Mucosa of stomach (tissue), 1 donor: ENCODE data around the gene TNN.
A peak's percentile ranks its signal among the peaks of the same experiment; 100 is the strongest.

Experiments used
- H3K27me3 ChIP-seq: one replicate; pipeline ENCODE4 v1.7.0; 2013; ENCODE audit warnings: mild to moderate bottlenecking, low read length; ENCODE audit not compliant: control insufficient read depth, insufficient read depth
- H3K36me3 ChIP-seq: one replicate; pipeline ENCODE4 v1.7.0; 2013; ENCODE audit warnings: low read length; ENCODE audit not compliant: control insufficient read depth, insufficient read depth
- H3K4me1 ChIP-seq: one replicate; pipeline ENCODE4 v1.7.0; 2013; ENCODE audit warnings: mild to moderate bottlenecking, low read length; ENCODE audit not compliant: control insufficient read depth, insufficient read depth
- H3K4me3 ChIP-seq: one replicate; pipeline ENCODE4 v1.7.0; 2013; ENCODE audit warnings: low read length
- H3K9ac ChIP-seq: one replicate; pipeline ENCODE4 v1.7.0; 2013; ENCODE audit warnings: mild to moderate bottlenecking, low read length, moderate library complexity
- H3K9me3 ChIP-seq: one replicate; pipeline ENCODE4 v1.7.0; 2013; ENCODE audit warnings: mild to moderate bottlenecking, low read length, moderate library complexity; ENCODE audit not compliant: control insufficient read depth
- donor health status: Pancreatic carcinoma.

TNN gene

GRCh38 chr1:175118375-175119367 is 51.0 kb downstream of the TNN start:
- no peak overlapping the region for H3K9ac ChIP-seq
- H3K27me3 ChIP-seq: no peaks in the 10 kb centered on the region
- no peak overlapping the region for H3K4me3 ChIP-seq
- H3K9me3 ChIP-seq: no peaks in the 10 kb centered on the region
- no peaks in the 10 kb centered on the region for H3K36me3 ChIP-seq
- no peaks in the 10 kb centered on the region for H3K4me1 ChIP-seq

GRCh38 chr1:175120511-175120910 is 52.9 kb downstream of the TNN start:
- Histone ChIP-seq H3K36me3 (no peaks in the 10 kb centered on the region), H3K4me1 (no peaks in the 10 kb centered on the region), H3K4me3 (no peak overlapping the region), H3K9me3 (no peaks in the 10 kb centered on the region), H3K27me3 (no peaks in the 10 kb centered on the region), H3K9ac (no peak overlapping the region)

GRCh38 chr1:175124861-175125260 is 57.2 kb downstream of the TNN start:
- peaks cover 7% of the 10 kb centered on the region for H3K4me1 ChIP-seq
- H3K9ac ChIP-seq: no peak overlapping the region
- no peaks in the 10 kb centered on the region for H3K27me3 ChIP-seq
- no peaks in the 10 kb centered on the region for H3K9me3 ChIP-seq
- no peaks in the 10 kb centered on the region for H3K36me3 ChIP-seq
- H3K4me3 ChIP-seq: no peak overlapping the region

GRCh38 chr1:175126347-175126746 is 58.7 kb downstream of the TNN start:
- peaks cover 7% of the 10 kb centered on the region for H3K4me1 ChIP-seq
- no peak overlapping the region for H3K9ac ChIP-seq
- H3K27me3 ChIP-seq: no peaks in the 10 kb centered on the region
- no peaks in the 10 kb centered on the region for H3K36me3 ChIP-seq
- H3K9me3 ChIP-seq: no peaks in the 10 kb centered on the region
- no peak overlapping the region for H3K4me3 ChIP-seq

GRCh38 chr1:175127565-175127964 is 59.9 kb downstream of the TNN start:
- no peak overlapping the region for H3K4me3 ChIP-seq
- H3K9me3 ChIP-seq: no peaks in the 10 kb centered on the region
- H3K36me3 ChIP-seq: no peaks in the 10 kb centered on the region
- no peaks in the 10 kb centered on the region for H3K27me3 ChIP-seq
- H3K9ac ChIP-seq: peak overlapping the region; percentile 22
- peaks cover 10% of the 10 kb centered on the region for H3K4me1 ChIP-seq

- peaks cover 12% of the 10 kb centered on the region for H3K4me1 ChIP-seq
- no peaks in the 10 kb centered on the region for H3K36me3 ChIP-seq
- no peaks in the 10 kb centered on the region for H3K27me3 ChIP-seq
- no peak overlapping the region for H3K4me3 ChIP-seq
- H3K9me3 ChIP-seq: no peaks in the 10 kb centered on the region
- H3K9ac ChIP-seq: no peak overlapping the region
These were observed 60.9 kb downstream of the TNN start for GRCh38 chr1:175128523-175128922.

- Histone ChIP-seq H3K4me3 (no peak overlapping the region), H3K9ac (no peak overlapping the region)
These were observed 61.5 kb downstream of the TNN start for GRCh38 chr1:175129182-175129581.

GRCh38 chr1:175129644-175129996 is 62.0 kb downstream of the TNN start:
- Histone ChIP-seq H3K9ac (no peak overlapping the region), H3K9me3 (no peaks in the 10 kb centered on the region), H3K4me3 (no peak overlapping the region), H3K4me1 (peaks cover 12% of the 10 kb centered on the region), H3K27me3 (no peaks in the 10 kb centered on the region), H3K36me3 (no peaks in the 10 kb centered on the region)

More at GRCh38 chr1:175129182-175129581, 61.5 kb downstream of the TNN start:
- Histone ChIP-seq H3K27me3 (no peaks in the 10 kb centered on the region), H3K9me3 (no peaks in the 10 kb centered on the region), H3K4me1 (peaks cover 12% of the 10 kb centered on the region), H3K36me3 (no peaks in the 10 kb centered on the region)

GRCh38 chr1:175129997-175130648 is 62.5 kb downstream of the TNN start:
- H3K36me3 ChIP-seq: no peaks in the 10 kb centered on the region
- H3K27me3 ChIP-seq: no peaks in the 10 kb centered on the region
- no peaks in the 10 kb centered on the region for H3K9me3 ChIP-seq
- H3K4me1 ChIP-seq: peaks cover 12% of the 10 kb centered on the region
- H3K9ac ChIP-seq: no peak overlapping the region
- H3K4me3 ChIP-seq: no peak overlapping the region

GRCh38 chr1:175130649-175131045 is 63.0 kb downstream of the TNN start:
- Histone ChIP-seq H3K4me1 (peaks cover 12% of the 10 kb centered on the region), H3K9me3 (no peaks in the 10 kb centered on the region), H3K4me3 (no peak overlapping the region), H3K27me3 (no peaks in the 10 kb centered on the region), H3K9ac (no peak overlapping the region), H3K36me3 (no peaks in the 10 kb centered on the region)

GRCh38 chr1:175131095-175131494 is 63.5 kb downstream of the TNN start:
- H3K36me3 ChIP-seq: no peaks in the 10 kb centered on the region
- peaks cover 12% of the 10 kb centered on the region for H3K4me1 ChIP-seq
- H3K27me3 ChIP-seq: no peaks in the 10 kb centered on the region
- no peaks in the 10 kb centered on the region for H3K9me3 ChIP-seq
- no peak overlapping the region for H3K4me3 ChIP-seq
- H3K9ac ChIP-seq: no peak overlapping the region

- Histone ChIP-seq H3K9me3 (no peaks in the 10 kb centered on the region), H3K4me3 (no peak overlapping the region), H3K36me3 (no peaks in the 10 kb centered on the region), H3K9ac (no peak overlapping the region), H3K4me1 (peaks cover 10% of the 10 kb centered on the region), H3K27me3 (no peaks in the 10 kb centered on the region)
These were observed 64.8 kb downstream of the TNN start for GRCh38 chr1:175132436-175132835.
